Keratinocyte (primary cell): ENCODE results near the gene PFKFB4. TPM values are rescaled to one million over a fixed set of nuclear protein-coding genes. Genes with fewer than 3 reads are reported as not detected.

Source experiments
- DNase-seq: peaks from one replicate; pipeline ENCODE4 v3.0.0-alpha.2; 2011; ENCODE audit warnings: low read depth, missing footprints, low spot score
- FAIRE-seq: peaks from 2 replicates; lab custom pipeline; 2011; peaks lifted over from hg19 to GRCh38; lab: Jason Lieb, UNC
- H2AFZ ChIP-seq: 2 replicates; pipeline ENCODE4 v1.6.0; 2012; ENCODE audit warnings: low read length, control low read depth, inconsistent platforms; ENCODE audit not compliant: control insufficient read depth
- H3K27ac ChIP-seq: 2 replicates; pipeline ENCODE4 v1.5.1; 2011; ENCODE audit warnings: low read length; ENCODE audit not compliant: control insufficient read depth, insufficient read depth
- H3K27me3 ChIP-seq: 3 replicates; pipeline ENCODE4 v1.6.0; 2011; ENCODE audit warnings: low read length; ENCODE audit not compliant: control insufficient read depth, insufficient read depth; ENCODE audit errors: extremely low read depth
- H3K36me3 ChIP-seq, 2 experiments: 2 replicates in 1 of 2; 3 replicates in 1 of 2; pipeline ENCODE4 v1.5.1; 2011; ENCODE audit warnings: low read length in 2 of 2, mild to moderate bottlenecking in 1 of 2; ENCODE audit not compliant: control insufficient read depth in 2 of 2, insufficient read depth in 2 of 2; ENCODE audit errors: extremely low read depth in 1 of 2
- H3K4me1 ChIP-seq: 3 replicates; pipeline ENCODE4 v1.5.1; 2011; ENCODE audit warnings: low read length; ENCODE audit not compliant: control insufficient read depth, insufficient read depth; ENCODE audit errors: extremely low read depth
- H3K4me2 ChIP-seq: 3 replicates; pipeline ENCODE4 v1.6.0; 2011; ENCODE audit warnings: low read depth, low read length; ENCODE audit not compliant: control insufficient read depth, insufficient read depth; ENCODE audit errors: extremely low read depth
- H3K4me3 ChIP-seq, 3 experiments: fragments of 200-600 bp in 1 of 3; sonication (generic) in 1 of 3; 2 replicates in 2 of 3; 3 replicates in 1 of 3; pipeline ENCODE4 v1.5.1; 2011 to 2016; ENCODE audit warnings: low read length in 3 of 3, mild to moderate bottlenecking in 3 of 3, control low read depth in 2 of 3, inconsistent platforms in 1 of 3, low read depth in 1 of 3, mixed read lengths in 1 of 3, mixed run types in 1 of 3, moderate library complexity in 1 of 3; ENCODE audit not compliant: control insufficient read depth in 2 of 3, insufficient read depth in 2 of 3; ENCODE audit errors: extremely low read depth in 1 of 3
- H3K79me2 ChIP-seq: 2 replicates; pipeline ENCODE4 v1.6.0; 2012; ENCODE audit warnings: low read length; ENCODE audit not compliant: control insufficient read depth, insufficient read depth
- H3K9ac ChIP-seq: 3 replicates; pipeline ENCODE4 v1.6.0; 2011; ENCODE audit warnings: low read length; ENCODE audit not compliant: control insufficient read depth, insufficient read depth; ENCODE audit errors: extremely low read depth
- H3K9me1 ChIP-seq: 3 replicates; pipeline ENCODE4 v1.6.0; 2011; ENCODE audit warnings: low read length; ENCODE audit not compliant: control insufficient read depth, insufficient read depth; ENCODE audit errors: extremely low read depth
- H3K9me3 ChIP-seq: 2 replicates; pipeline ENCODE4 v1.5.1; 2012; ENCODE audit warnings: low read depth, low read length; ENCODE audit not compliant: control insufficient read depth
- H4K20me1 ChIP-seq: 3 replicates; pipeline ENCODE4 v1.6.0; 2011; ENCODE audit warnings: low read length; ENCODE audit not compliant: control insufficient read depth, insufficient read depth; ENCODE audit errors: extremely low read depth
- CTCF ChIP-seq, 3 experiments: IDR thresholded peaks in 1 of 3; conservative IDR thresholded peaks in 1 of 3; optimal IDR thresholded peaks in 1 of 3; 2 replicates in 2 of 3; 3 replicates in 1 of 3; pipeline versions ENCODE3 to v1.5.1; 2011; ENCODE audit warnings: low read length in 3 of 3, mild to moderate bottlenecking in 3 of 3, moderate library complexity in 2 of 3, control low read depth in 1 of 3, inconsistent platforms in 1 of 3; ENCODE audit not compliant: insufficient read depth in 2 of 3; ENCODE audit errors: extremely low read depth in 1 of 3
- EZH2 ChIP-seq: IDR thresholded peaks from one replicate; pipeline ENCODE4 v1.6.1; 2012; ENCODE audit warnings: inconsistent platforms, mild to moderate bottlenecking, low read length, moderate library complexity
- dilution Hi-C: fragments of 300-500 bp; cut with MboI; formaldehyde crosslinking; loops from one replicate; pipeline ENCODE4 v1.7.0; 2020; ENCODE audit warnings: low sequenced_read_pairs; ENCODE audit not compliant: extremely low pct_ligation_motif_present
- polyA plus RNA-seq, 5 experiments: library from polyadenylated mRNA; depleted of rRNA in 3 of 5; stranded (reverse) in 3 of 5; stranded (forward) in 1 of 5; unstranded in 1 of 5; fragments of >200 nt; gene quantifications; 1 replicate in 1 of 5; 2 replicates in 3 of 5; 3 replicates in 1 of 5; pipeline versions ENCODE4 v1.2.1 to v1.2.3, GENCODE V29; 2011 to 2012; ENCODE audit warnings: missing spikeins in 2 of 5, low read depth in 1 of 5, low replicate concordance in 1 of 5

The PFKFB4 gene
- polyA plus RNA-seq, 1 donor (not counting 4 experiments of a cell fraction or from before 2014, with no cell fraction given), result 15.1 TPM

DNA sequence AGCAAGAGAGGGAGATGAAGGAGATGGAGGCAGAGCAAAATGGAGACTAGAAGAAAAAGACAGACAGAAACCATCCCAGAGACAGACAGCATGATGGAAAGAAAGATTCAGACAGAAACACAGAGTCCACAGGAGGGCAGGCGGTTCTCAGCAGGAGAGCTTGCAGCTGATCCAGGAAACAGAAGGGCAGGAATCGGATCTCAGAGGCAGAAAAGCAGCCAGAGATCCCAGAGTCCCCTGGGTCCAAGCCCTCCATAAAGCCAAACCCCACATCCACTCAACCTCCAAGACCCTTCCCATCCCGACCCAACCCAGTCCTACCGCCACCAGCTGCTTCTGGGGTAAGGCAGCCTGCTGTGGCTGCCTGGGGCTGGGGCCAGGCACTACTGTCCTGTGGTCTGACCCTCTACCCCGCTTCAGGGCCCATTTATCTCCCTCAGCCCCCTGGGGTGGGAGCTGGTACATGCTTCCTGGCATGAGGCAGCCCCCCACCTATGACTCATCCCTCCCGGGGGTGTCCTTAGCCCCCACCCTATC lies 6.8 kb upstream of the PFKFB4 start, which contains the start of gene UCN2:
Gene UCN2, minus strand, starts transcription at position 400 of the 537 bp plus-strand sequence. CDS start 657 bp downstream, outside the sequence.
- TF ChIP-seq EZH2 (no peak), CTCF (optimal IDR thresholded peaks at IDR 0.05 in 1 of 3, IDR thresholded peaks at IDR 0.05 in 1 of 3, conservative IDR thresholded peaks at IDR 0.05 in 1 of 3; ENCODE audit: extremely low read depth in 1 of 3, insufficient read depth in 2 of 3, low read length in 3 of 3) (no peak)
- H3K9ac ChIP-seq, result peak within 1 kb of the TSS; percentile 11
- H3K4me2 ChIP-seq, result peak within 1 kb of the TSS; percentile 4
- dilution Hi-C loops, result no loop called here
- H3K9me1 ChIP-seq, result peaks cover 3% of the 10 kb centered on the region
- H3K27me3 ChIP-seq, result no peaks in the 10 kb centered on the region
- FAIRE-seq, result peak; percentile 17
- H3K79me2 ChIP-seq, result no peaks in the 10 kb centered on the region
- H3K36me3 ChIP-seq, result peaks cover 39 to 46% of the 10 kb centered on the region in 2 experiments
- no peak within 1 kb of the TSS for H3K4me3 ChIP-seq
- H4K20me1 ChIP-seq, result peaks cover 11% of the 10 kb centered on the region
- no peak within 1 kb of the TSS for H2AFZ ChIP-seq
- no peaks in the 10 kb centered on the region for H3K9me3 ChIP-seq
- H3K4me1 ChIP-seq, result peaks cover 48% of the 10 kb centered on the region
- H3K27ac ChIP-seq, result no peak within 1 kb of the TSS
- DNase-seq, result no peak

DNA sequence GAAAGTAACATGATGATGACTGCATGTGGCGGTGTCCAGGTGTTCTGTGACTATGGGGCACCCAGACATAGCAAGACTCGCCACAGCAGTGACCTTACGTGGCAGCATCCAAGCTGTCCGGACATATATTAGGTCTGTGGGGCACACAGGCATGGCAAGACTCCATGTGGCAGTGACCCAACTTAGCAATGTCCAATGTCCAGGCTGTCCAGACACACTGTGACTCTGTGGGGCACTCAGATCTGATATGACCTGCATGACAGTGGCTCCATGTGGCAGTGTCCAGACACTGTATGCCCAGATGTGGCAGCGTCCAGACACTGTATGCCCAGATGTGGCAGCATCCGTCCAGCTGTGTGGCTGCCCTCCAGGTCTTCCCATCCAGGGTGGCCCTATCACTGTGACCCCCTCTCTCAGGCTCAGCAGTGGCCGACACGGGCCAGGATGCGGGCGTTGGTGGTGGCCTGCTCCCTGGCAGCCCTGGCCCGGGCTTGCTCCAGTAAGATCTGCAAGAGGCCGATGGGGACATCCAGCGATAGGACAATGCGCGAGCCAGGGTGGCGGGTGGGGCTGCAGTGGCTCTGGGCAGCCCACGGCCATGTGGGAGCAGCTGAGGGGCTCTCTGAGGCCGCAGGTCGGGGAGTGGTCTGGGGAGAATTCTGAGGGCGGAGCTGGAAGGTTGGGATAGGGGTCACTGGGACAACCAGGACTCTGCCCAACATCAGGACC lies 5.9 kb upstream of the PFKFB4 start:
- H4K20me1 ChIP-seq, result peaks cover 11% of the 10 kb centered on the region
- peaks cover 57% of the 10 kb centered on the region for H3K4me1 ChIP-seq
- H3K36me3 ChIP-seq, result peaks cover 33 to 41% of the 10 kb centered on the region in 2 experiments
- no peak for DNase-seq
- H3K9ac ChIP-seq, result no peak overlapping the region
- no peak for FAIRE-seq
- no peak overlapping the region for H2AFZ ChIP-seq
- dilution Hi-C loops, result no loop called here
- H3K4me3 ChIP-seq, result no peak overlapping the region
- H3K27ac ChIP-seq, result no peak overlapping the region
- no peaks in the 10 kb centered on the region for H3K9me3 ChIP-seq
- no peaks in the 10 kb centered on the region for H3K27me3 ChIP-seq
- no peak overlapping the region for H3K4me2 ChIP-seq
- TF ChIP-seq EZH2, result no peak
- no peaks in the 10 kb centered on the region for H3K79me2 ChIP-seq
- H3K9me1 ChIP-seq, result peaks cover 3% of the 10 kb centered on the region
